ENCODE data around the gene MAP3K15. TPM values are rescaled to one million over a fixed set of nuclear protein-coding genes. Genes with fewer than 3 reads are reported as not detected.

MAP3K15 gene
- polyA plus RNA-seq, 1 donor, result 0.54 TPM

DNA sequence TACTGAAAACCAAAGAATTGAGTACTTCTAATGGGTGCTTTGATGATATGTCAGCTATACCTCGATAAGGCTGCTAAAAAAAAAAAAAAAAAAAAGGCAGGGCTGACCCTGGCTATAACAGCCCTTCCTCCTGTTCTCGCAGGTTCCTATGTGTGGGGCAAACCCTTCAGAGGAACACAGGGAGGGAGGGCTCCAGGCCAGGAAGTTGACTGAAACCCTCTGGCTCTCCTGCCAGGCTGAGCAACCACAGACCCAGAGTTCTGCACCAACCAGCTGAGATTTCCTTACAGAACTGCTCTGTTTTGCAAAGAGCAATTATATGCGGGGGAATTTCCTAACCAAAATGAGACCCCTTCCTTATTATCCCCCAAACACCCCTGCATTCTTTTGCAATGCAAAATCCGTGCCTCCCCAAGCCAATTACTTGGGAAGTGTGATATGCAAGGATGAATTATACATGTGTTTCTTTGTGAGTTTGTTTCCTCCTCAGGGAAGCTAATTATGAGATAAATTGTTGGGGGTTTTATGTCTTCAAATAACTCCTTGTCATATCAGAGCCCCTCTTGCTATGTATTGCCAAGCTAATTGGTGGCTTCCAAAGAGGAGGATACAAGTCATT, 126.0 kb downstream of the MAP3K15 start:
- no peak for DNase-seq

DNA sequence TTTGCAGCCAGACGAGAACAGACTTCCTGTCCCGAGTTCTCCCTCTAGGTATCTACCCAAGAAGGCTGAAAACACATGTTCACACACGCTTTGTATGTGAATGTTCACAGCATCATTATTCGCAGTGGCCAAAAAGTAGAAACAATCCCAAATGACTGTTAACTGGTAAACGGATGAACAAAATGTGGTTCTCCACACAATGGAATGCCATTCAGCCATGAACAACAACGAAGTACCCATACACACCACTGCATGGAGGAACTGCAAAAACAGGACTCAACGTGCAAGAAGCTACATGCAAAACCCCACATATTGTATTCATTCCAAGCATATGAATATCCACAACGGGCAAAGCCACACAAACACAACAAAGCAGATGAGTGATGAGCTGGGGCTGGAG, 126.6 kb downstream of the MAP3K15 start:
- DNase-seq, result no peak

DNA sequence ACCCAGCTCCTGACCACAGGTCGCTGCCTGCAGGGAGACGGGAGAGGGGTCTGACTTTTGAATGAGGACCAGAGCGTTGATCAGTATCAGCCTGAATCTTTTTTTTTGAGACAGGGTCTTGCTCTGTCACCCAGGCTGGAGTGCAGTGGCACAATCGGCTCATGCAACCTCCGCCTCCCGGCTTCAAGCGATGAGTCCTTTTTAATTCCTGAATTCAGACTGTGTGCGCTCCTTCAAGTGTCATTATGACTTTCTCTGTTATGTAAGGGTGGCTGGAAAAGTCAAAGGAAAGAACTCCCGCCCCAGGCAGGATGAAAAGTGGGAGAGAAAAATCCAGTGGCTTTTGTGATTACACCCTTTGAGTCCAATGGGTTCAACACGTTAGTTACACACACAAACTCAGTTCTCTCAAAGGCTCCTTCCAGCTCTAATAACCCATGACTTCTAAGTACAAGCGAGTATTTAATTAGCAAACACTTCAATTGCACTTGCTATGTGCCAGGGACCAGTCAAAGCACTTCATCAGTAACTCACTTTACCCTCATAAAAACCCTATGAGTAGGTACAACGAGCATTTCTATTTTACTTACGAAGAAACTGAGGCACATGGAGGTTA, 127.1 kb downstream of the MAP3K15 start:
- DNase-seq, result no peak

DNA sequence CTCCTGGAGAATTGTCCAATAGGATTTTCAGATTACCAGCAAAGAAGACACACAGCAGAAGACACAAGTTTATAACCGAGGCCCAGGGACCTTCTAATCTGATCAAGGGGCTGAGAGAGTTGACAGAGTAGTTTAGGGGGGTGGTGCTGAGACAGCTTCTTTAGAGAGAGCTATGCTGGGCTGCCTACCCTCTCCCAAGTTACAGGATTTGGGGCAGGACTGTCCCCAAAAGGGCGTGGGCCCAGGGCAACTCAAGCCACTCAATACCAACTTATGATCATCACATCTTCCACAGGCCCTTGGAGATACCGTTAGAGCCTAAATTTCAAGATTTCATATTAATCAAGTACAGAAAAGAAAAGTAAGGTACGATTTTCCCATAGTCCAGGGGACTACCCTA, 128.6 kb downstream of the MAP3K15 start:
- DNase-seq, result no peak

DNA sequence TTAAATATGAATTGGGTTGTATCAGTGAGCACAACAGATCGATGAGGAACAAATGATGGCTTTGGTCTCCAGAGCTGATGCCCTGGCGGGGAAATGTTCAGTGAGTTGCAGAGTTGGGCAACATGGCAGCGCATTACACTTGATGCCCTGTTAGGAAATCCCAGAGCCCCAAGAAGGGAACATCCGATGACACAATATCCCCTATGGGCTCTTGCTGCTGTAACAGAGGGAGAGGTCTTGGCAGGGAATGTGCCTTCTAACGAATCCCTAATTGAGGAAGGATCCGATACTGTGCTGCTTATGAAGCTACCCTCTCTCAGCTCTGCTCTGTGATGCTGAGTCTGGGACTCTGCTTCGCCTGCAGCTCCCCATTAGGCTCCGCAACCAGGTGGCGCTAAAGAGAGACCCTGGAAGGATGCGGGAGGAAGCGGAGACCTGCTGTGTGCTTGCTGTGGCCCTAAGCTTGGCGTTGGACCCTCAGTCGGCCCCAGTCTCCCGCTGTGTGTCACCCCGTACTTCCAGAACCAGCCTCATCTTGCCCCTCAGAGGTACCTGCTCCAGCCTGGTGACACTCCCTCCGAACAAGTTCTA, 132.7 kb downstream of the MAP3K15 start:
- DNase-seq, result peak; percentile 15

DNA sequence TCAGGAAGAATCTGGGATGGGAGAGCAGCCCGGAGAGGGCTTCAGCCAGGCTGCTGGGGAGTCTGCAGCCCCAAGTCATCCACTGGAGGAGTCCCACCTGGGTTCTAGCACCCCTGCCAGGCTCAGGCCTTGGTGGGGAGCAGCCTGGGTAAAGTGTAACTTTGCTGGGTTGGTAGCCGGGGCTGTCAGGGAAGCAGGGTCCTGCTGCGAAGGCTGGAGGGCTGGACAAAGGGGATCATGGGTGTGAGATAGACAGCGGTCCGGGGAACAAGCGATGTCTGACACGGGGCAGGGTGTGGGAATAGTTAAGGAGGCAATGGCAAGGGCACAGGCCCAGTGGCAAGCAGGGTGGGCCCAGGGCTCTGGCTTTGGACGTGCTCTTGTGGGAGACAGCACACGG, 134.0 kb downstream of the MAP3K15 start:
- no peak for DNase-seq

DNA sequence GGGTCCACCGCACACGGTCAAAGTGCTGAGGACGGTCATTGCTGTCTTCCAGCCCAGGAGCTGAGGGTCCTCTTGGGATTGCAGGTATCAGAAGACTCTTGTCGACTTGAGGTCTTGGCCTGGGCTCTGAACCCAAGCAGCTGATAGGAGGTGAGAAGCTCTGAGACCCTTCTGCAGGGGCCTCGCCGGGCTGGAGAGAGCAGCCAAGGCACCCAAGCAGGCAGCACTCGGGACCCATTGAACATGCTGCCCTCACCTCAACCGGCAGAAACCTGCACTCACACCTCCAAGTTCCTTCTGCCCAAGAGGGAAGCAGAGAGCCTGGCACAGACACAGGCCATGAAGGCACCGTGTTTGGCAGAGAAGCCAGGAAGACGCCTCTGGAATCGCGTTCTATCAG, 137.5 kb downstream of the MAP3K15 start:
- DNase-seq, result no peak

DNA sequence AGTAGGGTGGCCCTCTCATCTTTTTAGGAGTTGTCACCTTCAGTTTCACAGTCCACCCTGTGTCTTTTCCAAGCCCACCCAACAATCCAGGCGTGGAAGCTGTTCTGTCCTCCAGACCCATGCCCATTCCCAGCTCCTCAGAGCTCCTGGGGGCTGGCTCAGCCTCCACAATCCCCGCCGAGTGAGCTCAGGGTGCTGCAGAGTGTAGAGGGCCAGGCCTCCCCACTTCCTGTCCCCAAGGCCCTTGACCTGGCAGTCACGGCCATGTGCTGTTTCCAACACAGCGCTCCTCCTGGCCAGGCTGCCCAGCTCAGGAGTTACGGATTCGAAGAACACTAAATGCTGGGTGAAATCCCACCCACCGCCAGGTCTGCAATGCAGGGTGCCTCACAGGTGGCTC, 139.8 kb downstream of the MAP3K15 start:
- no peak for DNase-seq

DNA sequence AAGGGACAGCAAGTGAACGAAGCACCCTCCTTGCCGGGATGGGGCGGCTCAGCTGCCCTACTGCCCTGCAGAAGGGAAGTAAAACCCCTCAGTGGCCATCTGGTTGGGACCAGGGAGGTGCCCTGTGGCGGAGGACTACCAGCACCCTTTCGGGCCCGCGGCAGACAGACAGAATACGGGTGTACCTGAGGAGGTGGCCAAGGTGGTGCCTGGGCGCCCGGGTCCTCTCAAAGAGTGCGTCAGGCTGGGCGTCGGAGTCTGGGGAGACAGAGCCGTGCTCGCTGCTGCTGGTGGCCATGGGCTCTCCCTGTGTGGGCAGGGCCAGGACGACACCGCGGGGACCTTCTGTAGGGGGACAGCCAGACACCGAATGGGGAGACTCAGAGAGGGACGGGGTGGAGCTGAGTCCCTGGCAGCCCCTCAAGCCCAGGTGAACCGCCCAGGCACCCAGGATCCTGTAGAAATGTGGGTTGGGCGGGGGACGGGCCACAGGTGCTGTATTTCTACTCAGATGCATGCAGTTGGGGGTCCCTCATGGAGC, 141.9 kb downstream of the MAP3K15 start:
- no peak for DNase-seq

DNA sequence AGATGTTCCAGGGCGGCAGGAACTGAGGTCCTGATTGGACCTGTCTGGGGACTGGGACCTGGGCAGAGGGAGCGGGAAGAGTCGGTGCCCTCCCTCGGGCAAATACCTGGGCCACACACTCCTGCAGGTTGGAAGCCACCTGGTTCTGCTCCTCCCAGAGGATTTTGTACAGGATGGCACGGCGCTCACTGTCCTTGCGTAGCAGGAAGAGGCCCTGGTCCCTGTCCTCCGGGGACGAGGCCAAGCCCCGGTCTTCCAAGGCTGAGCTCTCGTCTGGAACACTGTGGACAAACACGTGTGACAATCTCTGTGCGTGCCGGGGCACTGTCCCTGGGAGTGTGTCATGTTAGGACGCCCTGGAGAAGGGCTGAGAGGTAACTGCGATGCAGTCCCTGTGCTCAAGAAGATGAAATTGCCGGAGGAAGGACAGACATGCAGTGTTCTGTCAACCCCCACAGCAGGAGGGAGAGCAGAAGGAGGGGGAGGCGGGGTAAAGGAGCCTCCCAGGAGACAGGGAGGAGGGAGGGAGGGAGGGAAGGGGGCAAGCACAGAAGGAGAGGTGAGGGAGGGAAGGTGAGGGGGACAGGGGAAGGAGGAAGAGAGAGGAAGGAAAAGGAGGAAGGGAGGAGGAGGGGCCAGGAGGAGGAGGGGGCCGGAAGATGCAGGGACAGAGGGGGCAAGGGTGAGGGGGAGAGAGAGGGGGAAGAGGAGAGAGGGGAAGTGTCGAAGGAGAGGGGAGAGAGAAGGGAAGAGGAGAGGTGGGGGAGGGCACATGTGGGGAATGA, 142.6 kb downstream of the MAP3K15 start:
- peak; percentile 15 for DNase-seq

DNA sequence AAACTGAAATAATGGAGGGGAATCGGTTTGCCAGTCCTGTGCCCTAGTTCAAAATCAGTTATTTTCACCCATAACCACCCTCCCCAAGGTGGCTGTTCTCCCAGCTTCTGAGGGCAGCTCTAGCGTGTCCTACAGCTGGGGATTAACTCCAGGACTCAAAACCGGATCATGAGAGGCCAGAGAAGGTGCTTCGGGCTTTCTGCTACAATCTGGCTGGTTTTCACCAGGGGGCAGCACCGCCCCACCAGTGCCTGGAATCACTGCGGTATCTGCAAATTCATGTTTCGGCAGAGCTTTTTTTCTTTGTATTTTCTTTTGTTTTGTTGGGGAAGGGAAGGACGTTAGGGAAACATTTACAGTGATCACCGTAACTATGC, 143.2 kb downstream of the MAP3K15 start:
- peak; percentile 63 for DNase-seq

DNA sequence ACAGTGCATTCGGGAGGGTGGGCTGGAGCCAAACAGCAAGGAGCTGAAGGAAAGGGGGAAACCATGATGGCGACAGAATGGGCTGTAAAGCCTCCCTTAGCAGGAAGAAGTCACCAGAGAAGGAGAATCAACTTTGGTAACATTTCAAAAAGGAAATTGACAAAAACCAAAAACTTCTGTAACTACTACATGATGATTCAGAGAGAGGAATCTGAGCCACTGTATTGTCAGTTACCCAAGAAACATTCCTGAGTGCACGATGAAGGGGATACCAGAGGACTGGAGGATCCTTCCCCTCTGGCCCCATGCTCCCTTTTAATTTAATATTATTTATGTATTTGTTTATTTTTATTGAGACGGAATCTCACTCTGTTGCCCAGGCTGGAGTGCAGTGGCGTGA, 145.2 kb downstream of the MAP3K15 start:
- no peak for DNase-seq

DNA sequence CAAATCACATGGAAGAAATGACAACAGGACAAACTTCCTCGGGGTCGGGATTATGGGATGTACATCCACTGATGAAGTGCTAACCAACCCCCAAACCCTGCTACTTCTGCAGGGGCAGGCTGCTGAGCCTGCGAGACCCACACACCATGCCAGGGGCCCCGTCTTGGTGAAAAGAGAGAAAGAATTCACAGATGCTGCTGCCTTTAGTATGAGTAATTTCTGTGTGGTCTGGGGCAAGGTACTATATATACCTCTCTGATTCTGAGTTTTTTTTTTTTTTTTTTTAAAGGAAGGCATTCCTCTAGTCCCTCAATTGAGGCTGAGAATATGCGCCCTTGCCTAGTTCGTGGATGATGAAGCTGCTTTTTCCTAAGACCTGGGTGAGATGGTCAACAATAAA, 146.7 kb downstream of the MAP3K15 start:
- no peak for DNase-seq

DNA sequence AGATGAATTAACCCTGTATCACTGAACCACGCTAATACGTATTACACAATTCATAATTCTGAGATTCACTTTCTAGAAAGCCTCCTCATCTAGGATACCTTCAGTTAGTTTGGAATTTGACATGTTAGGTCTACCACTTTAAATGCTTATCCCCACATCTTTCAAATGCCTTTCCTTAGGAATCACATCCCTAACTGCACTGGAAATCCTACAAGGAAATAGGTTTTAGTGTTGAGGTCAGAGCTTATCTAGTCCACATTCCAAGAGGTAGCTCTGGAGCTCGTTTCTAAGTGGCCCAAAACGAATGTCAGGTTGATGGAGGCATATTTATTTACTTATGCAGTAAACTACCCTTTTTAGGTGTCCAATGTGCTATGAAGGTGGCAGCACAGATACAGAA, 153.6 kb downstream of the MAP3K15 start:
- no peak for DNase-seq

DNA sequence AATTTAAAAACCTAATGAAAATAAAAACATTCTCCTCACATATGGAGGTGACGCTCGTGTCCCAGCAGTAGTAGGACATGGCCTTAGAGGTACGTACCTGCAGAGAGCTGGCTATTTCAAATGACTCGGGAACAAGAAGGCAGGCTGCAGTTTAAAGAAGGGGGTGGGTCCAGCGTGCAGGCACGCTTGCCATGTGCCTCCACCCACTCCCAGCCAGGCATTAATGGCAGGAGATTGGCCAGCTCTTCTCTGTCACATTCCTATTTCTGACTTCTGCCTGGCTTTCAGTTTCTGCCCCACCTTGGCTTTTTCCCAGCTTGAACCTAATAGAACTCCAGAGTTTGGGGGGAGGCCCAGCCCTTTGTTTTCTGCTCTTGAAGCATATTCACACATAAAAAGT, 154.4 kb downstream of the MAP3K15 start:
- no peak for DNase-seq

DNA sequence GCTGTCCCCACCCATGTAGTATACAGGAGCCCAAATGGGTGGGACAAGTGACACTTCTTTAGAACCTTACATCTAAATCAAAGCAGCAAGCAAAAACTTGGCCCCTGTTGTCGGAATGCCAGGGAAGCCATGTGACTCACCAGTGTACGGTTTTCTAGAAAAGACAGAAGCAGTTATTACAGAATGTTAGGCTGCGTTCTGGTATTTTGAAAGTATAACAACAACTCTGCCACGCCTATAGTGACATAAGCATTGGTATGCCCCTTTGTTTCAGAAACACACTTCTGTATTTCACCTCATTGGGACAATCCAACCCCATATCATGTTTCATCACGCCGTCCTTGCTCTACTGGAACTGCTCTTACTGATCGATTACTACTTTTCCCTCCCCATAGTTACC, 156.8 kb downstream of the MAP3K15 start:
- DNase-seq, result no peak

DNA sequence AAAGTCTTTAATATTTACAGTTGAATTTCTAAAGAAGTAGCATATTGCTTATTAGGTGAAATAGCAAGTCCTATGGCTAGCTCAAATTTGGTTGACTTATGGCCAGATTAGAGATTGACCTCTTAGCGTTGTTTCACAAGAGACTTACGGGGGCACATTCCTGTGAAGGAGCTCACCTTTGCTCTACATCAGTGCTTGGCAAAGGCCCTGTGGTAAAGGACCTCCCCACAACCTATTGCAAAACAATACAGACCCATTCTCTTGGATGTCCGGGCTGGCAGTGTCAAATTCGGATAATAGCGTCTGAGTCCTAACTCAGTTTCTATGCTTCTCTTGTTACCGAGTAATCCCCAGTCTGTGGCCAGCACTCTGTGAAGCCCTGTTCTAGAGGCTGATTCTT, 160.7 kb downstream of the MAP3K15 start:
- DNase-seq, result no peak

DNA sequence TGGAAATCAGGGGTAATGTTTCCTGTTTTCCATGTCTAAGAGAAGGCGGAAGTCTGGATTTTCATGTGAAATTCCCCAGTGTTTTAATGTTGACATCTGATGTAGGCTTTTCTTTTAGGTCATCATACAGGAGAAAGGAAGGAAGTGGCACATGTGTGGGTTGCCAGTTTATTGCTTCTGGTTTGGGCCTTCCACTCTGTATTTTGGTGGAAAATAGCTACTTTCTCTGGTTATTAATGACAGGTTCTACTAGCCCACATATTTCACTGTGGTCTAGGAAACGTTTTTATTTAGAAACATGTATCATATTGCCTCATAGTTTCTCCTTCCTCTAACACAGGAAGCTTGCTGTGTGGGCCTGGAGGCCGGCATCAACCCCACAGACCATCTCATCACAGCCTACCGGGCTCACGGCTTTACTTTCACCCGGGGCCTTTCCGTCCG, 164.3 kb downstream of the MAP3K15 start:
- DNase-seq, result no peak

DNA sequence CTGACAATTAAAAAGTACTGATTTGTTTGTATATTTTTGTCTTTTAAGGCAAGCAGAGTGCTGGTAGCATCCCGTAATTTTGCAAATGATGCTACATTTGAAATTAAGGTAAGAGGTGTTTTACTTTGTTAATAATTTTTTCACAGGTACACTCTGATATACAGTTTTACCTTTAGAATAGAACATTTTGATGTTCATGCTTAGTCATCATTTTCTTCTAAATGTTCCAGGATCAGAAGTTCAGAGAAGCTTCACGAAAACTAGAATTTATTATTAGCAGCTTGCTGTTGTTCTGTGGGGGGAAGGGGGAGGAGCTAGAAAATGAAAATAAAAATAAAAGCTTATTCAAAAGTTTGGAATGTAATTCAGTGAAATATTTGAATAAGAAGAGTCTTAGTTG, 166.0 kb downstream of the MAP3K15 start:
- DNase-seq, result no peak

DNA sequence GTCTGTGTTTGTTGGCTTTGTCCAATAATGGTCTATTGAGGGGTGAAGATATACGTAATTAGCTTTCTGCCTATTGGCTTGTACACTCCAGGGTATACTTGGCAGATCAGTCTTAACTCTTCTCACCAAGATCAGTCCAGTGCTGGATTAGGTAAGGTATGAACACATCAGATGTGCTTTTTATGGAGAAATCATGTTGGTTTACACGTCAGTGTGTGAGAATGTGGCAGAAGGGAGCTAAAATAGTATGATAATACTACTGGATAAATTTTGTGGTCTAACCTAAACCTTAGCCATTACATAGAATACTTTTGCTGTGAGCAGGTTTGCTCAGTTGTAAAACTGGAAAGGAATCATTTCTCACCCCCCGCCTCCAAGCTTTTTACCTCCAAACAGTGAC, 167.4 kb downstream of the MAP3K15 start:
- no peak for DNase-seq

DNA sequence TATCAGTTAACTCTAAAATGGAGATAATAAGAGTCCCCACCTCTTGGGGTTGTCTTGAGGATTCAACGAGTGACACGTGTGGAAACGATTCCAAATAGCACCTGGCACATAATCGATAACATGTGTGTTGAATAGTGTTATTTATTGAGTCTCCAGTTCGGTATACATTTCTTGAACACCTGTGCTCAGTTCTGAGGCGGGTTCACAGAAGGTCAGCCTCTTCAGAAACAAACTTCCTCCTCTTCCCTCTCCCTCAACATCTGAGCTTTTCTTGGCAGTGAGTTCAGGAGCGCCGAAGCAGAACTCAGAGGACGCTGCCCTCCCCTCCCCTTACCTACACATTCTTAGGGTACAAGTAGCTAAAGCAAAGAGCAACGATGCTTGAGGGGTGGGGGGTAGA, 170.6 kb downstream of the MAP3K15 start:
- no peak for DNase-seq

DNA sequence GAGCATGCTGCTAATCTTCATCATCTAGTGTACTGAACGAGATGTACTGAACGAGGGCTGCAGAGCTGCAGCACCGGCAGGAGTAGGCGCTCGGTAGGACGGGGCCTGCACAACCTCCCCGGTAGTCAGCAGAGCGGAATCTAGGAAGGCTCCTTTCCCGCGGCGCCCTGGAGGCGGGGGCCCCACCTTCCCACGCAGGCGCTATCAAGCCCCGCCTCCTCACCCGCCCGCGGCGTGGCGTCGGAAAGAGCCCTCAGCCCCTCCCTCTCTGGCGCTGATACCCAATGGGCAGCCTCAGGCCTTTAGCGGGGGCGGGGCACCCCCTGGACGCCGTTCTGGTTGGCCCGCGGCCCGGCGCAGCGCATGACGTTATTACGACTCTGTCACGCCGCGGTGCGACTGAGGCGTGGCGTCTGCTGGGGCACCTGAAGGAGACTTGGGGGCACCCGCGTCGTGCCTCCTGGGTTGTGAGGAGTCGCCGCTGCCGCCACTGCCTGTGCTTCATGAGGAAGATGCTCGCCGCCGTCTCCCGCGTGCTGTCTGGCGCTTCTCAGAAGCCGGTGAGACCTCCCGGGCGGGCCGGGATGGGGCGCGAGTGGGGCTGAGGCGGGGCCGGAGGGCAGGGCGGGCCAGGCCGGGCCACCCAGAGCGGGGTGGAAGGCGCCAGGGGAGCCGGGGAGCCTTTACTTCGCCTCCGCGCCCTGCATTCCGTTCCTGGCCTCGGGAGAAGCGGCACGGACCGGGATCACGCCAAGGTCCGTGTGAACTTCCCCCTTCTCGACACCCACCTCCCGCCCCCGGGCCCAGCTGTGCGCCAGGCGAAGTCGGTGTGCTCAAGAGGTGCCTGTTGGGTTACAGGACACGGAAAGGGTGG, 171.5 kb downstream of the MAP3K15 start, which contains the start of gene PDHA1:
TSS of gene PDHA1 (plus strand) at position 393 of the 874 bp plus-strand sequence. CDS start at position 504, 111 bp downstream.
- DNase-seq, result peak; percentile 94

Data from hindlimb muscle (tissue), 1 donor.